ENCODE results near the gene BTBD9.

The BTBD9 gene

GRCh38 chr6:38403548-38403947, 236.2 kb downstream of the BTBD9 start:
- DNase-seq: no peak
- no peak overlapping the region for H4K8ac ChIP-seq (ENCODE audit: low read length)
- no peak overlapping the region for H3K4ac ChIP-seq (ENCODE audit: low read depth in 1 of 2, low read length in 2 of 2)
- no peak overlapping the region for H3K18ac ChIP-seq (ENCODE audit: low read depth in 1 of 2, low read length in 2 of 2)
- no peak overlapping the region for H2BK5ac ChIP-seq (ENCODE audit: low read depth, low read length, poor library complexity, severe bottlenecking)
- H2AK5ac ChIP-seq (ENCODE audit: low read length, severe bottlenecking): no peak overlapping the region
- no peak overlapping the region for H2BK120ac ChIP-seq (ENCODE audit: low read depth, low read length)
- no peak overlapping the region for H3K23ac ChIP-seq (ENCODE audit: low read length in 2 of 2)
- no peaks in the 10 kb centered on the region for H3K4me1 ChIP-seq (ENCODE audit: control insufficient read depth, insufficient read depth, low read depth, low read length)
- H3K27me3 ChIP-seq (ENCODE audit: control insufficient read depth in 1 of 2, insufficient read depth in 1 of 2, low read length in 2 of 2): no peaks in the 10 kb centered on the region
- no peak overlapping the region for H3K4me3 ChIP-seq (ENCODE audit: insufficient read depth in 1 of 2, low read depth in 1 of 2, low read length in 2 of 2)
- no peak overlapping the region for H4K91ac ChIP-seq (ENCODE audit: low read length)
- H2AFZ ChIP-seq (ENCODE audit: low read depth, low read length): no peak overlapping the region
- H3K9me3 ChIP-seq (ENCODE audit: control insufficient read depth, low read length): no peaks in the 10 kb centered on the region
- 100% methylated on average over 1 of the region's 2 CpGs for WGBS
- H2BK15ac ChIP-seq (ENCODE audit: low read depth, poor library complexity, severe bottlenecking): no peak overlapping the region
- H3K4me2 ChIP-seq (ENCODE audit: low read length, poor library complexity, severe bottlenecking): no peak overlapping the region
- H3K79me1 ChIP-seq (replicated peaks; ENCODE audit: low read length, poor library complexity, severe bottlenecking): peaks cover 5% of the 10 kb centered on the region
- H3K36me3 ChIP-seq (ENCODE audit: control insufficient read depth in 1 of 2, insufficient read depth in 2 of 2, low read depth in 1 of 2, low read length in 2 of 2): no peaks in the 10 kb centered on the region
- no peak overlapping the region for H3K9ac ChIP-seq (ENCODE audit: low read length)
- no peak overlapping the region for H3K27ac ChIP-seq (ENCODE audit: low read length, poor library complexity, severe bottlenecking)
- H3K14ac ChIP-seq (ENCODE audit: low read length in 2 of 2): no peak overlapping the region
- H2BK12ac ChIP-seq (ENCODE audit: low read length in 2 of 2): no peak overlapping the region

GRCh38 chr6:38400764-38401163, 239.0 kb downstream of the BTBD9 start:
- Histone ChIP-seq H2BK5ac (ENCODE audit: low read depth, low read length, poor library complexity, severe bottlenecking) (no peak overlapping the region), H3K36me3 (ENCODE audit: control insufficient read depth in 1 of 2, insufficient read depth in 2 of 2, low read depth in 1 of 2, low read length in 2 of 2) (no peaks in the 10 kb centered on the region), H3K9ac (ENCODE audit: low read length) (no peak overlapping the region), H3K14ac (ENCODE audit: low read length in 2 of 2) (no peak overlapping the region), H2BK120ac (ENCODE audit: low read depth, low read length) (no peak overlapping the region), H3K79me1 (replicated peaks; ENCODE audit: low read length, poor library complexity, severe bottlenecking) (peaks cover 4% of the 10 kb centered on the region), H2BK15ac (ENCODE audit: low read depth, poor library complexity, severe bottlenecking) (no peak overlapping the region), H3K23ac (ENCODE audit: low read length in 2 of 2) (no peak overlapping the region), H3K4me2 (ENCODE audit: low read length, poor library complexity, severe bottlenecking) (no peak overlapping the region), H4K91ac (ENCODE audit: low read length) (no peak overlapping the region), H3K4ac (ENCODE audit: low read depth in 1 of 2, low read length in 2 of 2) (no peak overlapping the region), H3K4me1 (ENCODE audit: control insufficient read depth, insufficient read depth, low read depth, low read length) (no peaks in the 10 kb centered on the region), H2BK12ac (ENCODE audit: low read length in 2 of 2) (no peak overlapping the region), H3K27ac (ENCODE audit: low read length, poor library complexity, severe bottlenecking) (no peak overlapping the region), H3K27me3 (ENCODE audit: control insufficient read depth in 1 of 2, insufficient read depth in 1 of 2, low read length in 2 of 2) (no peaks in the 10 kb centered on the region), H3K4me3 (ENCODE audit: insufficient read depth in 1 of 2, low read depth in 1 of 2, low read length in 2 of 2) (no peak overlapping the region), H3K18ac (ENCODE audit: low read depth in 1 of 2, low read length in 2 of 2) (no peak overlapping the region), H2AK5ac (ENCODE audit: low read length, severe bottlenecking) (no peak overlapping the region), H4K8ac (ENCODE audit: low read length) (no peak overlapping the region), H2AFZ (ENCODE audit: low read depth, low read length) (no peak overlapping the region), H3K9me3 (ENCODE audit: control insufficient read depth, low read length) (no peaks in the 10 kb centered on the region)
- no peak for DNase-seq
- 75% methylated on average over 1 of the region's 1 CpG for WGBS

DNA sequence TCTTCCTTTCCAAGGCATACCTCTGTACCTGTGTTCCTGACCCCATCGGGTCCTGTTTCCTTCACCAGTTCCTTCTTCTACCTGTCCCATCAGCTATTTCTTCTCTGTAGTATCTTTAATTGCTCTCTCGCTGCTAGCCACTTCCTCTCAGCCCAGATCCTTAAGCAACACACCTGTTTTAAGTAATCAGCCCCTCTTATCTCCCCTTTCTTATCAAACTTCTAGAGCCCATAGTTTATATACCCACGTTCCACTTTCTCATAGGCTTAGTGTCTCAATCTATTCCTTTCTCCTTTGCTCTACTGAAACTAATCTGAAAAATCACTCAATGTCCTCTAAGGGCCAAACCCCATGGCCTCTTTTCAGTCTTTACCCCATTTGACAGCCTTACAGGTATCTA, 239.6 kb downstream of the BTBD9 start:
- Histone ChIP-seq H2AFZ (ENCODE audit: low read depth, low read length) (no peak overlapping the region), H3K4me1 (ENCODE audit: control insufficient read depth, insufficient read depth, low read depth, low read length) (no peaks in the 10 kb centered on the region), H3K18ac (ENCODE audit: low read depth in 1 of 2, low read length in 2 of 2) (no peak overlapping the region), H2BK120ac (ENCODE audit: low read depth, low read length) (no peak overlapping the region), H2AK5ac (ENCODE audit: low read length, severe bottlenecking) (no peak overlapping the region), H4K91ac (ENCODE audit: low read length) (no peak overlapping the region), H3K27me3 (ENCODE audit: control insufficient read depth in 1 of 2, insufficient read depth in 1 of 2, low read length in 2 of 2) (no peaks in the 10 kb centered on the region), H3K4ac (ENCODE audit: low read depth in 1 of 2, low read length in 2 of 2) (no peak overlapping the region), H2BK15ac (ENCODE audit: low read depth, poor library complexity, severe bottlenecking) (no peak overlapping the region), H3K9ac (ENCODE audit: low read length) (no peak overlapping the region), H3K14ac (ENCODE audit: low read length in 2 of 2) (no peak overlapping the region), H3K4me2 (ENCODE audit: low read length, poor library complexity, severe bottlenecking) (no peak overlapping the region), H4K8ac (ENCODE audit: low read length) (no peak overlapping the region), H3K9me3 (ENCODE audit: control insufficient read depth, low read length) (no peaks in the 10 kb centered on the region), H3K4me3 (ENCODE audit: insufficient read depth in 1 of 2, low read depth in 1 of 2, low read length in 2 of 2) (no peak overlapping the region), H2BK12ac (ENCODE audit: low read length in 2 of 2) (no peak overlapping the region), H3K27ac (ENCODE audit: low read length, poor library complexity, severe bottlenecking) (no peak overlapping the region), H2BK5ac (ENCODE audit: low read depth, low read length, poor library complexity, severe bottlenecking) (no peak overlapping the region), H3K23ac (ENCODE audit: low read length in 2 of 2) (no peak overlapping the region), H3K79me1 (replicated peaks; ENCODE audit: low read length, poor library complexity, severe bottlenecking) (peaks cover 4% of the 10 kb centered on the region), H3K36me3 (ENCODE audit: control insufficient read depth in 1 of 2, insufficient read depth in 2 of 2, low read depth in 1 of 2, low read length in 2 of 2) (no peaks in the 10 kb centered on the region)
- DNase-seq: no peak
- 93% methylated on average over 3 of the region's 3 CpGs for WGBS

GRCh38 chr6:38396209-38396608, 243.5 kb downstream of the BTBD9 start:
- Histone ChIP-seq H3K4me2 (ENCODE audit: low read length, poor library complexity, severe bottlenecking) (no peak overlapping the region), H3K9ac (ENCODE audit: low read length) (no peak overlapping the region), H3K23ac (ENCODE audit: low read length in 2 of 2) (no peak overlapping the region), H3K4ac (ENCODE audit: low read depth in 1 of 2, low read length in 2 of 2) (no peak overlapping the region), H2BK12ac (ENCODE audit: low read length in 2 of 2) (no peak overlapping the region), H3K18ac (ENCODE audit: low read depth in 1 of 2, low read length in 2 of 2) (no peak overlapping the region), H2AFZ (ENCODE audit: low read depth, low read length) (no peak overlapping the region), H3K9me3 (ENCODE audit: control insufficient read depth, low read length) (no peaks in the 10 kb centered on the region), H3K79me1 (replicated peaks; ENCODE audit: low read length, poor library complexity, severe bottlenecking) (peaks cover 1% of the 10 kb centered on the region), H2BK5ac (ENCODE audit: low read depth, low read length, poor library complexity, severe bottlenecking) (no peak overlapping the region), H4K8ac (ENCODE audit: low read length) (no peak overlapping the region), H2BK15ac (ENCODE audit: low read depth, poor library complexity, severe bottlenecking) (no peak overlapping the region), H3K4me3 (ENCODE audit: insufficient read depth in 1 of 2, low read depth in 1 of 2, low read length in 2 of 2) (no peak overlapping the region), H3K27ac (ENCODE audit: low read length, poor library complexity, severe bottlenecking) (no peak overlapping the region), H3K14ac (ENCODE audit: low read length in 2 of 2) (no peak overlapping the region), H3K4me1 (ENCODE audit: control insufficient read depth, insufficient read depth, low read depth, low read length) (peaks cover 3% of the 10 kb centered on the region), H2AK5ac (ENCODE audit: low read length, severe bottlenecking) (no peak overlapping the region), H2BK120ac (ENCODE audit: low read depth, low read length) (no peak overlapping the region), H3K27me3 (ENCODE audit: control insufficient read depth in 1 of 2, insufficient read depth in 1 of 2, low read length in 2 of 2) (no peaks in the 10 kb centered on the region), H4K91ac (ENCODE audit: low read length) (no peak overlapping the region), H3K36me3 (ENCODE audit: control insufficient read depth in 1 of 2, insufficient read depth in 2 of 2, low read depth in 1 of 2, low read length in 2 of 2) (no peaks in the 10 kb centered on the region)
- no peak for DNase-seq
- 93% methylated on average over 3 of the region's 3 CpGs for WGBS

All from mesenchymal stem cell (in vitro differentiated cells and primary cell).